ENCODE results near the gene TFF3.
"Not testable (repeated sequence)": the region's sequence is repeated elsewhere in the genome, so short reads cannot be mapped to it uniquely, and the experiment has no call there.

The TFF3 gene

GRCh38 chr21:42304556-42305454 lies 10.4 kb downstream of the TFF3 start:
- no peak for DNase-seq (ENCODE audit: low read depth)

GRCh38 chr21:42303443-42303842 lies 11.8 kb downstream of the TFF3 start:
- DNase-seq (ENCODE audit: low read depth) = no peak

GRCh38 chr21:42302794-42303193 lies 12.4 kb downstream of the TFF3 start:
- DNase-seq (ENCODE audit: low read depth) = no peak

GRCh38 chr21:42302076-42302650 lies 13.0 kb downstream of the TFF3 start:
- DNase-seq (ENCODE audit: low read depth) = no peak

- no peak for DNase-seq (ENCODE audit: low read depth)
Measured at GRCh38 chr21:42301371-42302075, 13.7 kb downstream of the TFF3 start.

- no peak for DNase-seq (ENCODE audit: low read depth)
Measured at GRCh38 chr21:42300956-42301355, 14.3 kb downstream of the TFF3 start.

- no peak for DNase-seq (ENCODE audit: low read depth)
Measured at GRCh38 chr21:42300045-42300583, 15.1 kb downstream of the TFF3 start.

- no peak for DNase-seq (ENCODE audit: low read depth)
Measured at GRCh38 chr21:42299324-42300044, 15.7 kb downstream of the TFF3 start.

GRCh38 chr21:42298657-42299056 lies 16.6 kb downstream of the TFF3 start:
- no peak for DNase-seq (ENCODE audit: low read depth)

- no peak for DNase-seq (ENCODE audit: low read depth)
Measured at GRCh38 chr21:42298237-42298636, 17.0 kb downstream of the TFF3 start.

GRCh38 chr21:42297377-42297776 lies 17.8 kb downstream of the TFF3 start:
- no peak for DNase-seq (ENCODE audit: low read depth)

GRCh38 chr21:42296501-42296900 lies 18.7 kb downstream of the TFF3 start:
- DNase-seq (ENCODE audit: low read depth) = no peak

GRCh38 chr21:42295845-42296244 lies 19.4 kb downstream of the TFF3 start:
- no peak for DNase-seq (ENCODE audit: low read depth)

- no peak for DNase-seq (ENCODE audit: low read depth)
Measured at GRCh38 chr21:42294273-42294880, 20.8 kb downstream of the TFF3 start.

GRCh38 chr21:42293649-42294272 lies 21.4 kb downstream of the TFF3 start:
- no peak for DNase-seq (ENCODE audit: low read depth)

GRCh38 chr21:42292563-42293142 lies 22.6 kb downstream of the TFF3 start:
- not testable (repeated sequence) for DNase-seq (ENCODE audit: low read depth)

- DNase-seq (ENCODE audit: low read depth) = no peak
Measured at GRCh38 chr21:42291751-42292562, 23.3 kb downstream of the TFF3 start.

- DNase-seq (ENCODE audit: low read depth) = no peak
Measured at GRCh38 chr21:42291003-42291750, 24.0 kb downstream of the TFF3 start.

- DNase-seq (ENCODE audit: low read depth) = no peak
Measured at GRCh38 chr21:42290505-42290904, 24.7 kb downstream of the TFF3 start.
